Neuron (in vitro differentiated cells): ENCODE measurements around the gene ZFYVE28.
"Not testable (repeated sequence)": the region's sequence is repeated elsewhere in the genome, so short reads cannot be mapped to it uniquely, and the experiment has no call there.

Experiments
- H2AFZ ChIP-seq: one replicate; pipeline ENCODE4 v1.6.1; 2013; ENCODE audit warnings: low read depth, mild to moderate bottlenecking, inconsistent platforms, low read length, moderate library complexity
- H3K27me3 ChIP-seq: one replicate; pipeline ENCODE4 v1.6.1; 2013; ENCODE audit warnings: low read length; ENCODE audit not compliant: insufficient read depth
- H3K36me3 ChIP-seq: one replicate; pipeline ENCODE4 v1.6.1; 2013; ENCODE audit warnings: low read length; ENCODE audit not compliant: insufficient read depth
- H3K4me1 ChIP-seq: one replicate; pipeline ENCODE4 v1.6.1; 2013; ENCODE audit warnings: low read length; ENCODE audit not compliant: insufficient read depth
- H3K4me3 ChIP-seq: 2 replicates; pipeline ENCODE4 v1.5.1; 2013; ENCODE audit warnings: mild to moderate bottlenecking, low read length, moderate library complexity
- H3K9me3 ChIP-seq: one replicate; pipeline ENCODE4 v1.6.1; 2013; ENCODE audit warnings: low read length

Gene ZFYVE28

GRCh38 chr4:2390784-2391421 is 27.5 kb downstream of the ZFYVE28 start:
- H3K27me3 ChIP-seq, result peaks cover 73% of the 10 kb centered on the region
- H3K36me3 ChIP-seq, result no peaks in the 10 kb centered on the region

GRCh38 chr4:2390146-2390545 is 28.3 kb downstream of the ZFYVE28 start:
- H2AFZ ChIP-seq, result no peak overlapping the region
- no peak overlapping the region for H3K4me3 ChIP-seq
- peaks cover 11% of the 10 kb centered on the region for H3K4me1 ChIP-seq
- H3K9me3 ChIP-seq, result peaks cover 4% of the 10 kb centered on the region
- H3K36me3 ChIP-seq, result no peaks in the 10 kb centered on the region
- H3K27me3 ChIP-seq, result peaks cover 72% of the 10 kb centered on the region

More at GRCh38 chr4:2390784-2391421, 27.5 kb downstream of the ZFYVE28 start:
- H3K9me3 ChIP-seq, result peaks cover 4% of the 10 kb centered on the region
- H3K4me1 ChIP-seq, result peaks cover 4% of the 10 kb centered on the region
- H2AFZ ChIP-seq, result no peak overlapping the region
- no peak overlapping the region for H3K4me3 ChIP-seq

GRCh38 chr4:2389691-2390090 is 28.8 kb downstream of the ZFYVE28 start:
- peaks cover 13% of the 10 kb centered on the region for H3K4me1 ChIP-seq
- no peaks in the 10 kb centered on the region for H3K36me3 ChIP-seq
- H3K27me3 ChIP-seq, result peaks cover 72% of the 10 kb centered on the region
- no peak overlapping the region for H3K4me3 ChIP-seq
- H3K9me3 ChIP-seq, result peaks cover 4% of the 10 kb centered on the region
- H2AFZ ChIP-seq, result no peak overlapping the region

- H3K36me3 ChIP-seq, result no peaks in the 10 kb centered on the region
- H3K4me3 ChIP-seq, result no peak overlapping the region
- H3K4me1 ChIP-seq, result peaks cover 16% of the 10 kb centered on the region
- no peak overlapping the region for H2AFZ ChIP-seq
- peaks cover 62% of the 10 kb centered on the region for H3K27me3 ChIP-seq
- peaks cover 4% of the 10 kb centered on the region for H3K9me3 ChIP-seq
Measured at GRCh38 chr4:2388429-2389182, 29.8 kb downstream of the ZFYVE28 start.

DNA sequence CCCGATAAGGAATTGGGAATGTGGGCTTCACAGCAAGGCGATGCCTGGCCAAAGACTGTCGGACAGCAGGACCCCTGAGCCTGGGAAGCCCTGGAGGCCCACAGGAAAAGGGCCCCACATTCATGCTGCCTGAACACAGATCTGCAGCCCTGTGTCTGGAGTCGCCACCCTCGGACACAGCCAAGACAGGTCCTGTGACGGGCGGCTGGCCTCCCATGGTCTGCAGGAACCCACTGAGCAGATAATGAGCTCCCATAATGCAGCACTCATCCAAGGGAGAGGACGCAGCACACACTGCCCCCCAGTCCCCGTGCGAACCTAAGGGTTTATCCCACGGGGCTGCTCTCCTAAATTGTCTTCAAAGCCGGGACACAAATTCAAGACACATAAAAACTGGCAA is 30.6 kb downstream of the ZFYVE28 start:
- no peaks in the 10 kb centered on the region for H3K36me3 ChIP-seq
- no peak overlapping the region for H3K4me3 ChIP-seq
- H2AFZ ChIP-seq, result no peak overlapping the region
- H3K9me3 ChIP-seq, result peaks cover 4% of the 10 kb centered on the region
- H3K27me3 ChIP-seq, result peaks cover 54% of the 10 kb centered on the region
- peaks cover 15% of the 10 kb centered on the region for H3K4me1 ChIP-seq

DNA sequence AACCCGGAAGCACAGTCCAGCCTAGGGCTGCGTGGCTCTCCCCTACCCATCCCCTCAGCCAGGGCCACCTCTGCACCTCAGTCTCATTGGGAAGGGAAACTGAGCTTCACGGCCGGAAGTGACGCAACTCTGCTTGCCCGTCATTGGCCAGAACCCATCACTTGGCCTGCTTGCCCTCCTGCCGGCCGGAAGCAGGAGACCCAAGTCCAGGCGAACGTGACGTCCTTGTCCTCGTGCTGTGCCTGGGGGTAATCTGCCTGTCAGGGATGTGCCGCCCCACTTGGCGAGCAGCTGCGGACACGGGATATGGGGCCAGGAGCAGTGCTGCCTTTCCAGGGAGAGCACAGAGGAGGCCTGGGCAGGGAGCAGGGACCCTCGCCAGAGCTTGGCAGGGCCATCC is 31.2 kb downstream of the ZFYVE28 start:
- H3K4me3 ChIP-seq, result no peak overlapping the region
- H3K9me3 ChIP-seq, result peaks cover 4% of the 10 kb centered on the region
- no peak overlapping the region for H2AFZ ChIP-seq
- peaks cover 15% of the 10 kb centered on the region for H3K4me1 ChIP-seq
- no peaks in the 10 kb centered on the region for H3K36me3 ChIP-seq
- H3K27me3 ChIP-seq, result peaks cover 51% of the 10 kb centered on the region

GRCh38 chr4:2386717-2387116 is 31.7 kb downstream of the ZFYVE28 start:
- H3K4me3 ChIP-seq, result no peak overlapping the region
- H3K27me3 ChIP-seq, result peaks cover 46% of the 10 kb centered on the region

DNA sequence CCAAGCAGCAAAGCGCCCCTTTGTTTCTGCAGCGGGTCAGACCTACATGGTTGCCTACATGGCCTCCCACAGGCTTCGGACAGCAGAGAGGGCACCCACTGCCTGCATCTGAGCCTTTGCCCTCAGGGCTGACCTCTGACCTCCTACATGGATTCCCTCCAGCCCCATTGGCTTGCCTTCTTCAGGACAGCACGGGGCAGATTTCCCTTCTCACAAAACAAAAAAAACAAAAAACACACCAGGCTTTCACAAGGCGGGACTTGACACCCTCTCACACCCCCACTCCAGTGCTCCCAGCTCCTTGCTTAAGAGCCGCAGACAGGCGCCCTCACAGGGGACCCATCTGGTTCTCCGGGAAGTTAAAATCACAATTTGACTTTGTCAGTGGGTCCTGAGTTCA is 32.9 kb downstream of the ZFYVE28 start:
- H3K36me3 ChIP-seq, result no peaks in the 10 kb centered on the region
- peaks cover 4% of the 10 kb centered on the region for H3K9me3 ChIP-seq
- H2AFZ ChIP-seq, result no peak overlapping the region
- peaks cover 15% of the 10 kb centered on the region for H3K4me1 ChIP-seq
- H3K4me3 ChIP-seq, result no peak overlapping the region
- H3K27me3 ChIP-seq, result peaks cover 39% of the 10 kb centered on the region

More at GRCh38 chr4:2386717-2387116, 31.7 kb downstream of the ZFYVE28 start:
- no peak overlapping the region for H2AFZ ChIP-seq
- H3K4me1 ChIP-seq, result peaks cover 15% of the 10 kb centered on the region
- peaks cover 4% of the 10 kb centered on the region for H3K9me3 ChIP-seq
- no peaks in the 10 kb centered on the region for H3K36me3 ChIP-seq

GRCh38 chr4:2384245-2384644 is 34.2 kb downstream of the ZFYVE28 start:
- Histone ChIP-seq H3K4me1 (peaks cover 15% of the 10 kb centered on the region), H3K4me3 (no peak overlapping the region), H3K9me3 (peaks cover 4% of the 10 kb centered on the region), H3K27me3 (peaks cover 29% of the 10 kb centered on the region), H3K36me3 (no peaks in the 10 kb centered on the region), H2AFZ (no peak overlapping the region)

DNA sequence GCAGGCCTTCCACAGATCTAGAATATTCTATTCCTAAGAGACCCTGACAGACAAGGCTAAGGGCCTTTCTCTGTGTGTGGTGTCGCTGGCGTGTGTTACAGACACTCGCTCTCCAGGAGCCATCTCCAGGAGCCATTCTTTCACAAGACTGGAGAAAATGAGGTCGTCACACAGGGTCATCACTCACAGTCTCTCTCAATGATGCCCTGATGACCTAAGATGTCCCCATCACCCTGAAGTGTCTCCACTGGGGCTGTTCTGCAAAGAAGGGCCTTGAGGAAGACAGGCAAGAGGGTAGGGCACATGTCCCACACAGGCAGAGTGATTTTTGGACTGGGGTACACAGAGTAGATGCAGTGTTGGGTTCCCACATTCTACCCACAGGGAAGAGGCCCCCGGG is 34.7 kb downstream of the ZFYVE28 start:
- peaks cover 29% of the 10 kb centered on the region for H3K27me3 ChIP-seq
- H3K36me3 ChIP-seq, result no peaks in the 10 kb centered on the region
- peaks cover 15% of the 10 kb centered on the region for H3K4me1 ChIP-seq
- no peak overlapping the region for H3K4me3 ChIP-seq
- H2AFZ ChIP-seq, result no peak overlapping the region
- peaks cover 4% of the 10 kb centered on the region for H3K9me3 ChIP-seq

DNA sequence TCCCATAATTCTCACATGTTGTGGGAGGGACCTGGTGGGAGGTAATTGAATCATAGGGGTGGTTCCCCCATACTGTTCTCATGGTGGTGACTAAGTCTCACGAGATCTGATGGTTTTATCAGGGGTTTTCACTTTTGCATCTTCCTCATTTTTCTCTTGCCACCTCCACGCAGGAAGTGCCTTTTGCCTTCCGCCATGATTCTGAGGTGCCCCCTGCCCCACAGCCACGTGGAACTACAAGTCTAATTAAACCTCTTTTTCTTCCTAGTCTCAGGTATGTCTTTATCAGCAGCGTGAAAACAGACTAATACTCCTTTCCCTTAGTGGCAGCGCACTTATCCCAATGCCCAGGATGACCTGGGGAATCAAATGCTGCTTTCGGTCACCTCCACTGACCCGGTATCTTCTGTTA is 35.2 kb downstream of the ZFYVE28 start:
- not testable (repeated sequence) for H3K4me3 ChIP-seq, H3K9me3 ChIP-seq, H3K36me3 ChIP-seq, H2AFZ ChIP-seq
- peaks cover 15% of the 10 kb centered on the region for H3K4me1 ChIP-seq
- H3K27me3 ChIP-seq, result peaks cover 26% of the 10 kb centered on the region

DNA sequence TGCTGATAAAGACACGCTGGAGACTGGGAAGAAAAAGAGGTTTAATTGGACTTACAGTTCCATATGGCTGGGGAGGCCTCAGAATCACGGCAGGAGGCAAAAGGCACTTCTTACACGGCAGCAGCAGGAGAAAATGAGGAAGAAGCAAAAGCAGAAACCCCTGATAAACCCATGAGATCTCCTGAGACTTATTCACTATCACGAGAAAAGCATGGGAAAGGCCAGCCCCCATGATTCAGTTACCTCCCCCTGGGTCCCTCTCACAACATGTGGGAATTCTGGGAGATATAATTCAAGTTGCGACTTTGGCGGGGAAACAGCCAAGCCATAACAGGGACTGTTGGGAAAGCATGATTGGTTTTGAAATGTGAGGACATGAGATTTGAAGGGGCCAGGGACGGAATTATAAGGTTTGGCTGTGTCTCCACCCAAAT is 35.7 kb downstream of the ZFYVE28 start:
- H2AFZ ChIP-seq, result not testable (repeated sequence)

DNA sequence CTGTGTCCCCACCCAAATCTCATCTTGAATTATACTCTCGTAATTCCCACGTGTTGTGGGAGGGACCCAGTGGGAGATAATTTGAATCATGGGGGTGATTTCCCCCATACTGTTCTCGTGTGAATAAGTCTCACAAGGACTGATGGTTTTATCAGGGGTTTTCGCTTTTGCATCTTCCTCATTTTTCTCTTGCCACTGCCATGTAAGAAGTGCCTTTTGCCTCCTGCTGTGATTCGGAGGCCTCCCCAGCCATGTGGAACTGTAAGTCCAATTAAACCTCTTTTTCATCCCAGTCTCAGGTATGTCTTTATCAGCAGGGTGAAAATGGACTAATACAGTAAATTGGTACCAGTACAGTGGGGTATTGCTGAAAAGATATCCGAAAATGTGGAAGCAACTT is 37.9 kb downstream of the ZFYVE28 start:
- H3K4me1 ChIP-seq, result peaks cover 11% of the 10 kb centered on the region
- not testable (repeated sequence) for H3K36me3 ChIP-seq, H3K9me3 ChIP-seq

More for the DNA sequence above, 35.7 kb downstream of the ZFYVE28 start:
- Histone ChIP-seq H3K4me1 (peaks cover 15% of the 10 kb centered on the region), H3K27me3 (peaks cover 24% of the 10 kb centered on the region)
- not testable (repeated sequence) for H3K4me3 ChIP-seq, H3K36me3 ChIP-seq, H3K9me3 ChIP-seq

More for the DNA sequence above, 37.9 kb downstream of the ZFYVE28 start:
- H3K27me3 ChIP-seq, result peaks cover 16% of the 10 kb centered on the region
- not testable (repeated sequence) for H2AFZ ChIP-seq, H3K4me3 ChIP-seq
